GM23338 (cell line): ENCODE measurements around the gene CELSR1. TPM values are rescaled to one million over a fixed set of nuclear protein-coding genes. Genes with fewer than 3 reads are reported as not detected.

ENCODE experiments used
- ATAC-seq: fragments of 200-7000 bp; cut with Tn5 transposase; 3 replicates; pipeline ENCODE4 v1.9.1; 2020
- DNase-seq: peaks from one replicate; pipeline ENCODE4 v3.0.0-alpha.2; 2015; ENCODE audit warnings: low spot score
- H2AFZ ChIP-seq: fragments of 200-600 bp; sonication (generic); 2 replicates; pipeline ENCODE4 v1.8.0; 2016; ENCODE audit warnings: antibody characterized with exemption, mild to moderate bottlenecking, moderate library complexity
- H3F3A ChIP-seq: fragments of 200-600 bp; sonication (generic); replicated peaks from 2 replicates; pipeline ENCODE4 v1.8.0; 2017; ENCODE audit warnings: antibody characterized with exemption, mixed run types, low read depth
- H3K27ac ChIP-seq: fragments of 200-600 bp; sonication (generic); 2 replicates; pipeline ENCODE4 v1.6.1; 2016; ENCODE audit warnings: low read depth
- H3K27me3 ChIP-seq: fragments of 200-600 bp; sonication (generic); 2 replicates; pipeline ENCODE4 v1.8.0; 2016; ENCODE audit warnings: mild to moderate bottlenecking, mixed run types, moderate library complexity; ENCODE audit not compliant: insufficient read depth
- H3K36me3 ChIP-seq: fragments of 200-600 bp; sonication (generic); 2 replicates; pipeline ENCODE4 v1.8.0; 2016; ENCODE audit warnings: mild to moderate bottlenecking; ENCODE audit not compliant: insufficient read depth
- H3K4me1 ChIP-seq: fragments of 200-600 bp; sonication (generic); 2 replicates; pipeline ENCODE4 v1.8.0; 2016; ENCODE audit warnings: mild to moderate bottlenecking, moderate library complexity; ENCODE audit not compliant: insufficient read depth
- H3K4me2 ChIP-seq: fragments of 200-600 bp; sonication (generic); 2 replicates; pipeline ENCODE4 v1.7.1; 2017; ENCODE audit warnings: mixed run types
- H3K4me3 ChIP-seq: fragments of 200-600 bp; sonication (generic); 2 replicates; pipeline ENCODE4 v1.6.1; 2016; ENCODE audit warnings: mixed run types
- H3K79me2 ChIP-seq: fragments of 200-600 bp; sonication (generic); replicated peaks from 2 replicates; pipeline ENCODE4 v1.8.0; 2017; ENCODE audit warnings: mild to moderate bottlenecking; ENCODE audit not compliant: insufficient read depth
- H3K9me2 ChIP-seq: fragments of 200-600 bp; sonication (generic); 2 replicates; pipeline ENCODE4 v1.8.0; 2017; ENCODE audit not compliant: insufficient read depth
- H4K20me1 ChIP-seq: fragments of 200-600 bp; sonication (generic); replicated peaks from 2 replicates; pipeline ENCODE4 v1.8.0; 2017; ENCODE audit warnings: mild to moderate bottlenecking; ENCODE audit not compliant: insufficient read depth
- H3K27ac Mint-ChIP-seq: 2 replicates; pipeline ENCODE4 v1.8.0; 2020; ENCODE audit warnings: inconsistent platforms, mild to moderate bottlenecking, moderate library complexity, mixed read lengths
- H3K27me3 Mint-ChIP-seq: 3 replicates; pipeline ENCODE4 v1.8.0; 2022; ENCODE audit warnings: low read depth, mild to moderate bottlenecking, moderate library complexity, mixed read lengths, inconsistent platforms; ENCODE audit not compliant: insufficient read depth, poor library complexity
- H3K36me3 Mint-ChIP-seq: 3 replicates; pipeline ENCODE4 v1.8.0; 2021; ENCODE audit warnings: low read depth, mild to moderate bottlenecking, inconsistent platforms, moderate library complexity, mixed read lengths
- H3K4me1 Mint-ChIP-seq: 3 replicates; pipeline ENCODE4 v1.8.0; 2020; ENCODE audit warnings: mild to moderate bottlenecking, inconsistent platforms, mixed read lengths
- H3K4me3 Mint-ChIP-seq: 3 replicates; pipeline ENCODE4 v1.8.0; 2021; ENCODE audit warnings: moderate library complexity, mild to moderate bottlenecking, inconsistent platforms, mixed read lengths
- H3K9me3 Mint-ChIP-seq: 3 replicates; pipeline ENCODE4 v1.8.0; 2020; ENCODE audit warnings: moderate library complexity, mild to moderate bottlenecking, inconsistent platforms, mixed read lengths
- EZH2 ChIP-seq: fragments of 200-600 bp; sonication (generic); IDR thresholded peaks from one replicate; pipeline ENCODE4 v1.8.0; 2017; ENCODE audit warnings: antibody characterized with exemption, mild to moderate bottlenecking, low read depth; ENCODE audit not compliant: unreplicated experiment
- JUNB ChIP-seq: IDR thresholded peaks from one replicate; pipeline ENCODE4 v1.6.1; 2016; ENCODE audit warnings: antibody characterized with exemption; ENCODE audit not compliant: unreplicated experiment
- ZNF114 ChIP-seq: fragments of 250-450 bp; sonication (Bioruptor Pico); IDR thresholded peaks from 2 replicates; pipeline ENCODE4 v1.5.0; 2020; ENCODE audit warnings: mild to moderate bottlenecking, moderate library complexity
- ZNF331 ChIP-seq: fragments of 250-450 bp; sonication (Bioruptor Pico); IDR thresholded peaks from 2 replicates; pipeline ENCODE4 v1.5.0; 2020; ENCODE audit warnings: low read depth, mild to moderate bottlenecking, moderate library complexity
- polyA plus RNA-seq: library from polyadenylated mRNA; unstranded; fragments of >200 nt; fragmentation: Nextera tagmentation; extraction: Ambion mirVana; gene quantifications from 2 replicates; pipeline ENCODE4 v1.2.1, GENCODE V29; 2016
- total RNA-seq: library from RNA; depleted of rRNA; stranded (reverse); fragments of >200 nt; shearing (Covaris generic); gene quantifications from 2 replicates; pipeline ENCODE4 v1.2.3, GENCODE V29; 2014
- TF ChIP-seq, protein P1 (sequence below): fragments of 250-450 bp; sonication (Bioruptor Pico); IDR thresholded peaks from 2 replicates; pipeline ENCODE4 v1.5.0; 2020; ENCODE audit warnings: mild to moderate bottlenecking, moderate library complexity
- TF ChIP-seq, protein P2 (sequence below): IDR thresholded peaks from 2 replicates; pipeline ENCODE4 v1.6.1; 2016; ENCODE audit warnings: antibody characterized with exemption

CELSR1 gene
- total and polyA plus RNA-seq, 2 experiments from 2014 or later = 4.8 to 20.4 TPM

DNA sequence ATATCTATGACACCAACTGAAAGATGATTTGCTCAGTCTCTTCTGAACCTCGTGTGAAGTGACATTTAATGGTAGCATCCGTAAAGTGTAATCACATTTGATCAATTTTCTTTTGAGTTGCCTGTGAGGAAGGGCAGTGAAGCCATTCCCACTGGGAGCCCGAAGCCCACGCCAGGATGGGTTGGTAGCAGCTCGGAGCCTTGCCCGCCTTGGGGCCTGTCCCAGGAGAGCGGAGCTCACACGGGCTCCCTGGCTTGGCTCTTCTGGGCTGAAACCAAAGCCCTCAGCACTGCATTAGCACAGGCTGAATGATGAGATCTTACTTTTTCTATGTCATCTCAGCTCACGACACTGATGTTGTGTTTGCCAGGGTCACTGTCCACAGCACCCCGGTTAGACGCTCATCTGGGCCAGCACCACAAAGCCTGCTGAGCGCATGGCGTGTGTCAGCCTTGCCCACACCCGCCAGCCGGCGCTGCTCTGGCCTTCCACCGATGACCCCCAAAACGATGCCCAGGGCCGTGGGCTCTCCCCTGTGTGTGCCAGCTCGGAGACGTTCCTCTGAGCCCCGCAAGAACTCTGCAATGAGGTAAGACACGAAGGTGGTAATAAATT lies 211.2 kb downstream of the CELSR1 start (continued):
- TF ChIP-seq, protein P1, sequence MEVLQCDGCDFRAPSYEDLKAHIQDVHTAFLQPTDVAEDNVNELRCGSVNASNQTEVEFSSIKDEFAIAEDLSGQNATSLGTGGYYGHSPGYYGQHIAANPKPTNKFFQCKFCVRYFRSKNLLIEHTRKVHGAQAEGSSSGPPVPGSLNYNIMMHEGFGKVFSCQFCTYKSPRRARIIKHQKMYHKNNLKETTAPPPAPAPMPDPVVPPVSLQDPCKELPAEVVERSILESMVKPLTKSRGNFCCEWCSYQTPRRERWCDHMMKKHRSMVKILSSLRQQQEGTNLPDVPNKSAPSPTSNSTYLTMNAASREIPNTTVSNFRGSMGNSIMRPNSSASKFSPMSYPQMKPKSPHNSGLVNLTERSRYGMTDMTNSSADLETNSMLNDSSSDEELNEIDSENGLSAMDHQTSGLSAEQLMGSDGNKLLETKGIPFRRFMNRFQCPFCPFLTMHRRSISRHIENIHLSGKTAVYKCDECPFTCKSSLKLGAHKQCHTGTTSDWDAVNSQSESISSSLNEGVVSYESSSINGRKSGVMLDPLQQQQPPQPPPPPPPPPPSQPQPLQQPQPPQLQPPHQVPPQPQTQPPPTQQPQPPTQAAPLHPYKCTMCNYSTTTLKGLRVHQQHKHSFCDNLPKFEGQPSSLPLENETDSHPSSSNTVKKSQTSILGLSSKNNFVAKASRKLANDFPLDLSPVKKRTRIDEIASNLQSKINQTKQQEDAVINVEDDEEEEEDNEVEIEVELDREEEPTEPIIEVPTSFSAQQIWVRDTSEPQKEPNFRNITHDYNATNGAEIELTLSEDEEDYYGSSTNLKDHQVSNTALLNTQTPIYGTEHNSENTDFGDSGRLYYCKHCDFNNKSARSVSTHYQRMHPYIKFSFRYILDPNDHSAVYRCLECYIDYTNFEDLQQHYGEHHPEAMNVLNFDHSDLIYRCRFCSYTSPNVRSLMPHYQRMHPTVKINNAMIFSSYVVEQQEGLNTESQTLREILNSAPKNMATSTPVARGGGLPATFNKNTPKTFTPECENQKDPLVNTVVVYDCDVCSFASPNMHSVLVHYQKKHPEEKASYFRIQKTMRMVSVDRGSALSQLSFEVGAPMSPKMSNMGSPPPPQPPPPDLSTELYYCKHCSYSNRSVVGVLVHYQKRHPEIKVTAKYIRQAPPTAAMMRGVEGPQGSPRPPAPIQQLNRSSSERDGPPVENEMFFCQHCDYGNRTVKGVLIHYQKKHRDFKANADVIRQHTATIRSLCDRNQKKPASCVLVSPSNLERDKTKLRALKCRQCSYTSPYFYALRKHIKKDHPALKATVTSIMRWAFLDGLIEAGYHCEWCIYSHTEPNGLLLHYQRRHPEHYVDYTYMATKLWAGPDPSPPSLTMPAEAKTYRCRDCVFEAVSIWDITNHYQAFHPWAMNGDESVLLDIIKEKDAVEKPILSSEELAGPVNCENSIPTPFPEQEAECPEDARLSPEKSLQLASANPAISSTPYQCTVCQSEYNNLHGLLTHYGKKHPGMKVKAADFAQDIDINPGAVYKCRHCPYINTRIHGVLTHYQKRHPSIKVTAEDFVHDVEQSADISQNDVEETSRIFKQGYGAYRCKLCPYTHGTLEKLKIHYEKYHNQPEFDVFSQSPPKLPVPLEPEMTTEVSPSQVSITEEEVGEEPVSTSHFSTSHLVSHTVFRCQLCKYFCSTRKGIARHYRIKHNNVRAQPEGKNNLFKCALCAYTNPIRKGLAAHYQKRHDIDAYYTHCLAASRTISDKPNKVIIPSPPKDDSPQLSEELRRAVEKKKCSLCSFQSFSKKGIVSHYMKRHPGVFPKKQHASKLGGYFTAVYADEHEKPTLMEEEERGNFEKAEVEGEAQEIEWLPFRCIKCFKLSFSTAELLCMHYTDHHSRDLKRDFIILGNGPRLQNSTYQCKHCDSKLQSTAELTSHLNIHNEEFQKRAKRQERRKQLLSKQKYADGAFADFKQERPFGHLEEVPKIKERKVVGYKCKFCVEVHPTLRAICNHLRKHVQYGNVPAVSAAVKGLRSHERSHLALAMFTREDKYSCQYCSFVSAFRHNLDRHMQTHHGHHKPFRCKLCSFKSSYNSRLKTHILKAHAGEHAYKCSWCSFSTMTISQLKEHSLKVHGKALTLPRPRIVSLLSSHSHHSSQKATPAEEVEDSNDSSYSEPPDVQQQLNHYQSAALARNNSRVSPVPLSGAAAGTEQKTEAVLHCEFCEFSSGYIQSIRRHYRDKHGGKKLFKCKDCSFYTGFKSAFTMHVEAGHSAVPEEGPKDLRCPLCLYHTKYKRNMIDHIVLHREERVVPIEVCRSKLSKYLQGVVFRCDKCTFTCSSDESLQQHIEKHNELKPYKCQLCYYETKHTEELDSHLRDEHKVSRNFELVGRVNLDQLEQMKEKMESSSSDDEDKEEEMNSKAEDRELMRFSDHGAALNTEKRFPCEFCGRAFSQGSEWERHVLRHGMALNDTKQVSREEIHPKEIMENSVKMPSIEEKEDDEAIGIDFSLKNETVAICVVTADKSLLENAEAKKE (CRISPR knock-in tag) = no peak

- Mint-ChIP-seq H3K27ac (peak overlapping the region; percentile 40; the same call in 1 of the 2 replicates), H3K4me3 (no peak overlapping the region)
Observed at GRCh38 chr22:46323162-46323561, 214.3 kb downstream of the CELSR1 start.

GRCh38 chr22:46322711-46323110 lies 214.7 kb downstream of the CELSR1 start:
- no peak for ATAC-seq
- Histone ChIP-seq H3K79me2 (no peaks in the 10 kb centered on the region), H3K9me2 (no peaks in the 10 kb centered on the region), H2AFZ (no peak overlapping the region), H3F3A (no peaks in the 10 kb centered on the region), H3K36me3 (peaks cover 15% of the 10 kb centered on the region; the same call in 1 of the 2 replicates), H4K20me1 (no peaks in the 10 kb centered on the region; the same call in none of the 2 replicates), H3K27me3 (no peaks in the 10 kb centered on the region), H3K4me1 (no peaks in the 10 kb centered on the region), H3K27ac (no peak overlapping the region), H3K4me3 (no peak overlapping the region), H3K4me2 (no peak overlapping the region)
- Mint-ChIP-seq H3K27me3 (peaks cover 14% of the 10 kb centered on the region), H3K4me1 (no peaks in the 10 kb centered on the region), H3K9me3 (no peaks in the 10 kb centered on the region), H3K27ac (peak overlapping the region; percentile 40; the same call in 1 of the 2 replicates), H3K4me3 (no peak overlapping the region), H3K36me3 (peaks cover 71% of the 10 kb centered on the region)
- TF ChIP-seq ZNF114 = no peak
- no peak for TF ChIP-seq EZH2
- TF ChIP-seq, protein P2, sequence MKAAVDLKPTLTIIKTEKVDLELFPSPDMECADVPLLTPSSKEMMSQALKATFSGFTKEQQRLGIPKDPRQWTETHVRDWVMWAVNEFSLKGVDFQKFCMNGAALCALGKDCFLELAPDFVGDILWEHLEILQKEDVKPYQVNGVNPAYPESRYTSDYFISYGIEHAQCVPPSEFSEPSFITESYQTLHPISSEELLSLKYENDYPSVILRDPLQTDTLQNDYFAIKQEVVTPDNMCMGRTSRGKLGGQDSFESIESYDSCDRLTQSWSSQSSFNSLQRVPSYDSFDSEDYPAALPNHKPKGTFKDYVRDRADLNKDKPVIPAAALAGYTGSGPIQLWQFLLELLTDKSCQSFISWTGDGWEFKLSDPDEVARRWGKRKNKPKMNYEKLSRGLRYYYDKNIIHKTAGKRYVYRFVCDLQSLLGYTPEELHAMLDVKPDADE = no peak
- TF ChIP-seq ZNF331 (CRISPR knock-in tag) = no peak
- DNase-seq = no peak

More at GRCh38 chr22:46323162-46323561, 214.3 kb downstream of the CELSR1 start:
- H3F3A ChIP-seq = no peaks in the 10 kb centered on the region
- Mint-ChIP-seq H3K4me1 (no peaks in the 10 kb centered on the region), H3K9me3 (no peaks in the 10 kb centered on the region), H3K27me3 (peaks cover 14% of the 10 kb centered on the region), H3K36me3 (peaks cover 70% of the 10 kb centered on the region)
- H3K27ac ChIP-seq = no peak overlapping the region
- no peak overlapping the region for H3K4me2 ChIP-seq
- ATAC-seq = no peak
- no peaks in the 10 kb centered on the region for H3K9me2 ChIP-seq
- no peak for TF ChIP-seq JUNB
- no peak overlapping the region for H3K4me3 ChIP-seq
- no peaks in the 10 kb centered on the region for H3K4me1 ChIP-seq
- no peaks in the 10 kb centered on the region for H3K27me3 ChIP-seq
- DNase-seq = no peak
- H3K79me2 ChIP-seq = no peaks in the 10 kb centered on the region
- no peak overlapping the region for H2AFZ ChIP-seq
- peaks cover 15% of the 10 kb centered on the region; the same call in 1 of the 2 replicates for H3K36me3 ChIP-seq
- no peaks in the 10 kb centered on the region; the same call in none of the 2 replicates for H4K20me1 ChIP-seq
